ENCODE data around the gene FER1L5.

FER1L5 gene

GRCh38 chr2:96698221-96698861 lies 55.8 kb downstream of the FER1L5 start:
- no peak for TF ChIP-seq CTCF (IDR thresholded peaks at IDR 0.05; ENCODE audit: control insufficient read depth, extremely low read depth, insufficient read depth)
- no peak for DNase-seq (ENCODE audit: low read depth)
- H3K4me3 ChIP-seq (ENCODE audit: low read depth, low read length), result no peak overlapping the region

GRCh38 chr2:96699021-96699420 lies 56.5 kb downstream of the FER1L5 start:
- no peak for DNase-seq (ENCODE audit: low read depth)
- no peak for TF ChIP-seq CTCF (IDR thresholded peaks at IDR 0.05; ENCODE audit: control insufficient read depth, extremely low read depth, insufficient read depth)

GRCh38 chr2:96699621-96700020 lies 57.1 kb downstream of the FER1L5 start:
- no peak overlapping the region for H3K4me3 ChIP-seq (ENCODE audit: low read depth, low read length)
- no peak for DNase-seq (ENCODE audit: low read depth)
- TF ChIP-seq CTCF (IDR thresholded peaks at IDR 0.05; ENCODE audit: control insufficient read depth, extremely low read depth, insufficient read depth), result no peak

More at GRCh38 chr2:96699021-96699420, 56.5 kb downstream of the FER1L5 start:
- no peak overlapping the region for H3K4me3 ChIP-seq (ENCODE audit: low read depth, low read length)

GRCh38 chr2:96700086-96700485 lies 57.5 kb downstream of the FER1L5 start:
- no peak for TF ChIP-seq CTCF (IDR thresholded peaks at IDR 0.05; ENCODE audit: control insufficient read depth, extremely low read depth, insufficient read depth)
- no peak overlapping the region for H3K4me3 ChIP-seq (ENCODE audit: low read depth, low read length)
- DNase-seq (ENCODE audit: low read depth), result no peak

GRCh38 chr2:96701636-96702035 lies 59.1 kb downstream of the FER1L5 start:
- DNase-seq (ENCODE audit: low read depth), result no peak
- no peak overlapping the region for H3K4me3 ChIP-seq (ENCODE audit: low read depth, low read length)
- no peak for TF ChIP-seq CTCF (IDR thresholded peaks at IDR 0.05; ENCODE audit: control insufficient read depth, extremely low read depth, insufficient read depth)

- TF ChIP-seq CTCF (IDR thresholded peaks at IDR 0.05; ENCODE audit: control insufficient read depth, extremely low read depth, insufficient read depth), result no peak
- no peak overlapping the region for H3K4me3 ChIP-seq (ENCODE audit: low read depth, low read length)
- no peak for DNase-seq (ENCODE audit: low read depth)
Measured at GRCh38 chr2:96702098-96702785, 59.7 kb downstream of the FER1L5 start.
